Kidney (tissue), 14 donors: ENCODE measurements around the gene CDX2. TPM values are rescaled to one million over a fixed set of nuclear protein-coding genes. Genes with fewer than 3 reads are reported as not detected.

Experiments used
- DNase-seq, 5 donors: peaks; one replicate each; pipeline ENCODE4 v3.0.0-alpha.2; 2013 to 2020
- FAIRE-seq: peaks from 2 replicates; lab custom pipeline; 2012; peaks lifted over from hg19 to GRCh38; lab: Jason Lieb, UNC
- H3K27ac ChIP-seq, 2 donors: one replicate each; pipeline ENCODE4 v1.7.0; 2013; ENCODE audit warnings: low read depth in 2 of 2, low read length in 2 of 2, inconsistent platforms in 1 of 2
- H3K27me3 ChIP-seq: one replicate; pipeline ENCODE4 v1.7.1; 2013; ENCODE audit warnings: low read length, inconsistent platforms; ENCODE audit not compliant: control insufficient read depth, insufficient read depth
- H3K36me3 ChIP-seq, 3 donors: one replicate each; pipeline versions ENCODE4 v1.7.0 to v1.7.1; 2013; ENCODE audit warnings: low read length in 3 of 3, control low read depth in 1 of 3, inconsistent platforms in 1 of 3; ENCODE audit not compliant: insufficient read depth in 3 of 3, control insufficient read depth in 2 of 3
- H3K4me1 ChIP-seq, 3 donors: one replicate each; pipeline versions ENCODE4 v1.7.0 to v1.7.1; 2013; ENCODE audit warnings: low read length in 3 of 3, inconsistent platforms in 1 of 3, low read depth in 1 of 3; ENCODE audit not compliant: control insufficient read depth in 2 of 3, insufficient read depth in 2 of 3
- H3K4me3 ChIP-seq, 3 donors: one replicate each; pipeline versions ENCODE4 v1.7.0 to v1.8.1; 2013; ENCODE audit warnings: low read length in 3 of 3, control low read depth in 1 of 3, inconsistent platforms in 1 of 3
- H3K9ac ChIP-seq, 3 donors: one replicate each; pipeline versions ENCODE4 v1.7.0 to v1.7.1; 2013; ENCODE audit warnings: low read length in 3 of 3, control low read depth in 1 of 3, inconsistent platforms in 1 of 3
- H3K9me3 ChIP-seq, 3 donors: one replicate each; pipeline versions ENCODE4 v1.7.0 to v1.7.1; 2013; ENCODE audit warnings: low read length in 3 of 3, control low read depth in 1 of 3, inconsistent platforms in 1 of 3; ENCODE audit not compliant: control insufficient read depth in 2 of 3, insufficient read depth in 1 of 3
- CTCF ChIP-seq: IDR thresholded peaks from 3 replicates; pipeline ENCODE4 v1.5.1; 2012; ENCODE audit warnings: mild to moderate bottlenecking, moderate library complexity, borderline replicate concordance; ENCODE audit not compliant: insufficient read depth; ENCODE audit errors: extremely low read depth
- intact Hi-C: fragments of 100-400 bp; cut with DNase I; formaldehyde crosslinking; loops from one replicate; pipeline ENCODE4 v1.11.1; 2022
- polyA plus RNA-seq: library from polyadenylated mRNA; stranded (reverse); fragments of 350-450 nt; fragmentation: Illumina TruSeq; extraction: RNeasy Lipid Tissue Mini Kit (QIAGEN cat#74804); gene quantifications from one replicate; pipeline ENCODE4 v1.2.3, GENCODE V29; 2014; ENCODE audit warnings: low read depth, low replicate concordance; ENCODE audit not compliant: insufficient read depth
- total RNA-seq: library from RNA; stranded (reverse); fragmentation: NEBNext Ultra II Directional; extraction: Animal tissue kit (Norgen Biotek cat#: 25700); gene quantifications from one replicate; pipeline ENCODE4 v1.2.1, GENCODE V29; 2021
- donor health status: control.
- donor health status: control.
- donor health status: control.
- donor health status: control.
- donor health status: control.
- donor health status: DM: yes; HTN: yes; CAD: no.
- donor health status: Normal renal cell carcinoma (clear cell type).

CDX2 gene
- total and polyA plus RNA-seq, 2 donors from 2014 or later, result not detected

- Histone ChIP-seq H3K36me3 (no peaks in the 10 kb centered on the region), H3K4me1 (no peaks in the 10 kb centered on the region), H3K27ac (no peak overlapping the region), H3K27me3 (peaks cover 72% of the 10 kb centered on the region), H3K4me3 (no peak overlapping the region), H3K9ac (no peak overlapping the region), H3K9me3 (no peaks in the 10 kb centered on the region)
- FAIRE-seq, result no peak
- intact Hi-C loops, result no loop called here
- peak in 1 of 5 donors; percentile 64 for DNase-seq
- no peak for TF ChIP-seq CTCF
Observed at GRCh38 chr13:27968316-27969081, 616 bp downstream of the CDX2 start.

DNA sequence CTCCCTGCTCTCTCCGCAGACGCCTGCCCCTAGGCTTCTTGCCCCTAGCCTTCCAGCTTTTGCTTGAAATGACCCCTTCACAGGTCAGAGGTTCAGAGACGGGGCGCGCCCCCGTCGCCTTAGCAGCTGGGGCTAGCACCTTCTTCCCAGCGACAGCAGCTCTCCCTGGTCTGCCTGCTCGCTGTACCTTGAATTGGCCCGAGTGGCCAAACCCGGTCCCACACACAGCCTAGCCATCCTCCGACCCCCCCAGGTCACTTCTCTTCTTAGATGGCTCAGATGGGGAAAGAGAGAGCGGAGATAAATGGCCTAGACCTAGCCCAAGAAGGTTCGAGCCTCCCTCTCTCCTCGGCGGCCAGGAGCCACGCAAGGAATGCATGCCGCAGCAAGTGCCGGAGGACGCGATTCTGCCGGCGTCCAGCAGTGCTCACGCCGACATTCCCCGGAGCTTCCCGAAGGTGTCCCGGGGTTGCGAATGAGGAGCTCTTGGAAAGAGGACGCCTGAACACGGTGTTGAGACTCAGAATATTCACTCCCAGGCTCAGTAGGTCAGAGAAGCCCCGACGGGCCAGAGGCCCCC is 1.3 kb downstream of the CDX2 start:
- Histone ChIP-seq H3K36me3 (no peaks in the 10 kb centered on the region), H3K9me3 (no peaks in the 10 kb centered on the region), H3K4me3 (no peak overlapping the region), H3K4me1 (no peaks in the 10 kb centered on the region), H3K9ac (no peak overlapping the region), H3K27ac (peak overlapping the region in 1 of 2 donors; percentile 22), H3K27me3 (peaks cover 77% of the 10 kb centered on the region)
- no peak for DNase-seq
- no peak for TF ChIP-seq CTCF
- FAIRE-seq, result no peak
- intact Hi-C loops, result no loop called here

GRCh38 chr13:27967203-27967735 is 1.8 kb downstream of the CDX2 start:
- FAIRE-seq (no peak), DNase-seq (no peak)
- TF ChIP-seq CTCF, result no peak
- H3K27me3 ChIP-seq, result peaks cover 76% of the 10 kb centered on the region
- intact Hi-C loops, result no loop called here
- no peak overlapping the region for H3K9ac ChIP-seq
- H3K27ac ChIP-seq, result no peak overlapping the region
- H3K36me3 ChIP-seq, result no peaks in the 10 kb centered on the region
- no peaks in the 10 kb centered on the region for H3K4me1 ChIP-seq
- H3K9me3 ChIP-seq, result no peaks in the 10 kb centered on the region
- H3K4me3 ChIP-seq, result no peak overlapping the region
